GM19193 (cell line): ENCODE measurements around the gene PLD2.

Source experiments
- POLR2A ChIP-seq: IDR thresholded peaks from 4 replicates; pipeline ENCODE4 v1.6.1; 2011; ENCODE audit not compliant: insufficient read depth, insufficient read length; ENCODE audit errors: extremely low read depth

The PLD2 gene

GRCh38 chr17:4836221-4836620 is 29.3 kb downstream of the PLD2 start:
- no peak for TF ChIP-seq POLR2A

- TF ChIP-seq POLR2A = no peak
These were observed 30.7 kb downstream of the PLD2 start for GRCh38 chr17:4837471-4838308.

- no peak for TF ChIP-seq POLR2A
These were observed 31.4 kb downstream of the PLD2 start for GRCh38 chr17:4838309-4838785.

GRCh38 chr17:4839221-4839620 is 32.3 kb downstream of the PLD2 start:
- TF ChIP-seq POLR2A = no peak

- no peak for TF ChIP-seq POLR2A
These were observed 33.3 kb downstream of the PLD2 start for GRCh38 chr17:4839965-4840892.

DNA sequence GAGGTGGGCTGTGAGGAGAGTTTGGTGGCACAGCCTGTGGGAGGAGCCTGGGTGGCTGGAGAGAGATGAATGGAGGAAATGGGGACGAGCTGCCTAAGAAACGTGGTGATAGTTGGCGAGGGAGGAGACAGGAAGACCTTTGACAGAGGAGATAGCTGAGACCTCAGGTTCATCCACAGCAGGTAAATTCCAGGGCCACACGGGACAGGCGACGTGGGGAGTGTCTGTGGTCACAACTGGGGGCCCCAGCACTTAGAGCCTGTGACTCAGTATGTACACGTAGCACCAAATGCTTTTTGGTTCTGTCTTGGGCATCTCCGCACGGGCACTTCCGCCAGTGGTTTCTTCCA is 33.9 kb downstream of the PLD2 start:
- TF ChIP-seq POLR2A = no peak

DNA sequence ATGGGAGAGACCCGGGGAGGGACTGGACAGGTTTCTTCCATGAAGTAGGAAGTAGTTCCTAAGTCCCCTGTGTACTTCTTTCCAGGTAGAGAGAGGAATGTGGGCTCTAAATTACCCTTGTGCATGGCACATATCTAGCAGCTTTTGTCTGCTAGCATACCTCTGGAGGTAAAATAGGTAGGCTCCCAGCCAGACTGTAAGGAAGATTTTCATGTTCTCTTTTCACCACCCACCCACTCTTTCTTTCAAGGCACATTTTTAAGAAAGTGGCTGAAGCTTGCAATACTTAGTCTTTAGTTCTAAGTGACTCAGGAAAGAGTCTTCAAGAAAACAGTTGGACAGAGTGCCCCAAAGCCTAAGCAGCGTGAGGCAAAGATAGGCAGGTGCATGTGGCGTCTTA is 35.4 kb downstream of the PLD2 start:
- no peak for TF ChIP-seq POLR2A

DNA sequence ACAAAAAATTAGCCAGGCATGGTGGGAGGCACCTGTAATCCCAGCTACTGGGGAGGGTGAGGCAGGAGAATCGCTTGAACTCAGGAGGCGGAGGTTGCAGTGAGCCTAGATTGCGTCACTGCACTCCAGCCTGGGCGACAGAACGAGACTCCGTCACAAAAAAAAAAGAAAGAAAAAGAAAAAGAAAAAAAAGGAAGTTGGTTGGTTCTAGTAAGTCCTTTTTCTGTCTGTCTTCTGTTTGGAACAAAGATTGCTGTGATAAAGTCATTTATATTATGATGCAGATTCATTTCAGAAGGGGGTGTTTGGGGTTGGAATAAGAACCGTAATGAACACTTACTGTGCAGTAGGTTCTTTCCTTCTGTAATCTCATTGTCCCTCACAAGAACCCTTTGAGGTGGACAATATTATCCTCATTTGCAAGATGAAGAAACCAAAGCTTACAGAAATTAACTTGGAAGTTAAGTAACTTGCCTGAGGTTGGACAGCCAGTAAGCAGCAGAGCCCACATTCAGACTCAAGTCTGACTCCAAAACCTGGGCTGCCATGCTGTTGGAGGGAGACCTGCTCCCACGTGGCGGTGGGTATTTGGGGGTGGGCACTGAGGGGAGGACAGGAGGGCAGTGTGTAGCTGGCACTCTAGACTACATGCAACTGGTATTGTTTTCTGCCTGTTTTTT is 36.5 kb downstream of the PLD2 start:
- no peak for TF ChIP-seq POLR2A

- no peak for TF ChIP-seq POLR2A
These were observed 38.2 kb downstream of the PLD2 start for GRCh38 chr17:4845118-4845517.

- no peak for TF ChIP-seq POLR2A
These were observed 39.9 kb downstream of the PLD2 start for GRCh38 chr17:4846635-4847390.

DNA sequence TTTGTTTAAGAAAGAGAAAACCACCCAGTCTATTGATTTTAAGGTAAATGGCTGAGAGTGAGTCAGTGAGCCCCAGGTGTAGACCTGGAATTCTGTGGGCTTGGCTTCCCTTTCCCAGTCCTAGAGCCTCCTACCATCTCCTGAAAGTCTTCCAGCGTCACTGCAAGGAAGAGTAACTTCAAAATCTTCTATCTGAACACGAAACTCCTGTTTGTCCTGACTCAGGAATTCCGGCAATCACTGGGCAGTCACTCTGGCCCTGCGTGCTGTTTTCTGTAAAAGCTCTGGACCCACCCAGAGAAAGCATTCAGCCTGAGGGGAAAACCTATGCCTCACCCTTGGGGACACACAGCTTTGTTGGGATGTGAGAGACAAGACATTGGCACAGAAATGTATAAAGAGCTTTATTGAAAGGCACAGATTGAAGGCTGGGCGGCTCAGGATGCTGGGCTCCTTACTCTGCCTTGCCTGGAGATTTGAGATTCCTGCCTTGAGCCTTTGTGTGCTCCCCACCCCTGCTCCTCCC is 42.1 kb downstream of the PLD2 start:
- no peak for TF ChIP-seq POLR2A

GRCh38 chr17:4850246-4850645 is 43.3 kb downstream of the PLD2 start:
- TF ChIP-seq POLR2A = no peak

DNA sequence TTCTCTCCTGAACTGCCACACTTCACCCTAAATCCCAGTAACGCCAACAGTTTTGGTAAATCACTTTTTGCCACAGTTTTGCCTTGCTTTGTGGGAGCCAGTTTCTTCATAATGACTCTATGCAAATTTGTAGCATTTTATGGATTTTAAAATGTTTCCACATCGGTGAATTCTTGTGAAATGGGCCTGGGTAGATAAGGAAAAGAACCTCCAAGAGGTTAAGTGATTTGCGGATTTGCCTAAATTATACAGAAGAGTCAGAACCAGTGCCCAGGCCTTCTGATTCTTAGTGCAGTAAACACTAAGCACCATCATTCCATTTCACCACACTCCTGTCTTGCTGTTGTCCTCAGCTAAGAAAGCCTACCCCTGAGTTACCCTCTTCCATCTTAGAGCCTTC is 44.1 kb downstream of the PLD2 start:
- TF ChIP-seq POLR2A = no peak

DNA sequence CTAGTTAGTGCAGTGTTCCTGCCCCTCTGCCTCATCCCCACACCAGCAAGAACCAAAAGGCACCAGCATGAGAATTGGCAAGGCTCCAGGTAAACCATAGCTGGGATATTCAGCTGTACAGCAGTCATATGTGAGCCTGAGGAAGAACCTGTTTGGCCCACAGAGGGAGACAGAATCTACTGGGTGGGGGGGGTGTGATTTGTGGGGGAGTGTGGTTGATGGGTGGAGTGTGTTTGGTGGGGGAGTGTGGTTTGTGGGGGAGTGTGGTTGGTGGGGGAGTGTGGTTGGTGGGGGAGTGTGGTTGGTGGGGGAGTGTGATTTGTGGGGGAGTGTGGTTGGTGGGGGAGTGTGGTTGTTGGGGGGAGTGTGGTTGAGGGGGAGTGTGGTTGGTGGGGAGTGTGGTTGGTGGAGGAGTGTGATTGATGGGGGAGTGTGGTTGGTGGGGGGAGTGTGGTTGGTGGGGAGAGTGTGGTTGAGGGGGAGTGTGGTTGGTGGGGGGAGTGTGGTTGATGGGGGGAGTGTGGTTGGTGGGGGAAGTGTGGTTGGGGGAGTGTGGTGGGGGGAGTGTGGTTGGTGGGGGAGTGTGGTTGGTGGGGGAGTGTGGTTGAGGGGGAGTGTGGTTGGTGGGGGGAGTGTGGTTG is 45.7 kb downstream of the PLD2 start:
- no peak for TF ChIP-seq POLR2A
